HepG2 (cell line): ENCODE measurements around the gene GLI3. TPM values are rescaled to one million over a fixed set of nuclear protein-coding genes. Genes with fewer than 3 reads are reported as not detected.

Experiments used
- CREB1 ChIP-seq, 2 experiments: fragments of 450-650 bp in 1 of 2; IDR thresholded peaks; 2 replicates each; pipeline ENCODE4 v1.6.1; 2016 to 2017; ENCODE audit warnings: control low read depth in 1 of 2, mild to moderate bottlenecking in 1 of 2, missing compliant biosample characterization in 1 of 2, missing genetic modification characterization in 1 of 2
- CSRNP1 ChIP-seq: sonication (generic); formaldehyde crosslinking; IDR thresholded peaks from 2 replicates; pipeline ENCODE4 v1.8.1; 2023; ENCODE audit warnings: mild to moderate bottlenecking, missing genetic modification reagents
- ESRRA ChIP-seq: sonication (generic); formaldehyde crosslinking; IDR thresholded peaks from 2 replicates; pipeline ENCODE4 v1.5.1; 2020; ENCODE audit warnings: mild to moderate bottlenecking, low read depth, missing genetic modification reagents
- NBN ChIP-seq: fragments of 450-650 bp; conservative IDR thresholded peaks from 2 replicates; pipeline ENCODE4 v1.6.1; 2017
- PAX8 ChIP-seq: sonication (generic); formaldehyde crosslinking; IDR thresholded peaks from 2 replicates; pipeline ENCODE4 v1.8.0; 2022; ENCODE audit warnings: mild to moderate bottlenecking, missing genetic modification reagents, borderline replicate concordance
- RELA ChIP-seq: sonication (generic); formaldehyde crosslinking; IDR thresholded peaks from 2 replicates; pipeline ENCODE4 v1.4.0; 2020; ENCODE audit warnings: missing genetic modification reagents
- RERE ChIP-seq: IDR thresholded peaks from 2 replicates; pipeline ENCODE4 v1.6.1; 2016; ENCODE audit warnings: low read depth, missing genetic modification reagents, missing compliant biosample characterization
- ZFYVE20 ChIP-seq: sonication (generic); formaldehyde crosslinking; IDR thresholded peaks from 2 replicates; pipeline ENCODE4 v1.8.0; 2023; ENCODE audit warnings: low read depth, mild to moderate bottlenecking, moderate library complexity, missing genetic modification reagents, borderline replicate concordance
- ZNF260 ChIP-seq: sonication (generic); formaldehyde crosslinking; IDR thresholded peaks from 2 replicates; pipeline ENCODE4 v1.4.0; 2020; ENCODE audit warnings: missing genetic modification reagents, low read depth, mild to moderate bottlenecking, borderline replicate concordance
- ZNF333 ChIP-seq: sonication (generic); formaldehyde crosslinking; IDR thresholded peaks from 2 replicates; pipeline ENCODE4 v1.4.0; 2020; ENCODE audit warnings: mild to moderate bottlenecking, missing genetic modification reagents, borderline replicate concordance
- ZNF619 ChIP-seq: sonication (generic); formaldehyde crosslinking; IDR thresholded peaks from 2 replicates; pipeline ENCODE4 v1.4.0; 2020; ENCODE audit warnings: mild to moderate bottlenecking, missing genetic modification reagents
- ZSCAN25 ChIP-seq: sonication (generic); formaldehyde crosslinking; IDR thresholded peaks from 2 replicates; pipeline ENCODE4 v1.8.0; 2022; ENCODE audit warnings: mild to moderate bottlenecking, missing genetic modification reagents
- polyA plus RNA-seq, 8 experiments: library from polyadenylated mRNA; depleted of rRNA in 3 of 8; stranded (reverse) in 7 of 8; unstranded in 1 of 8; fragments of >200 nt; fragmentation: Illumina TruSeq in 4 of 8; extraction: Trizol in 4 of 8; gene quantifications; 2 replicates each; pipeline versions ENCODE4 v1.2.1 to v1.2.3, GENCODE V29; 2011 to 2016; ENCODE audit warnings: low read depth in 4 of 8, missing spikeins in 1 of 8, mixed read lengths in 1 of 8; ENCODE audit not compliant: insufficient read depth in 1 of 8
- total RNA-seq, 5 experiments: library from RNA; depleted of rRNA; stranded (reverse); fragments of >200 nt; fragmentation: Illumina TruSeq; extraction: Trizol; gene quantifications; 2 replicates each; pipeline ENCODE4 v1.2.3, GENCODE V29; 2016; ENCODE audit warnings: low read depth in 1 of 5
- TF ChIP-seq, protein P1 (sequence below): sonication (generic); formaldehyde crosslinking; IDR thresholded peaks from 2 replicates; pipeline ENCODE4 v1.5.0; 2020; ENCODE audit warnings: missing genetic modification reagents

Gene GLI3
- total and polyA plus RNA-seq, 2 of the 13 experiments (the other 11 are each of a cell fraction or from before 2014, with no cell fraction given): not detected

DNA sequence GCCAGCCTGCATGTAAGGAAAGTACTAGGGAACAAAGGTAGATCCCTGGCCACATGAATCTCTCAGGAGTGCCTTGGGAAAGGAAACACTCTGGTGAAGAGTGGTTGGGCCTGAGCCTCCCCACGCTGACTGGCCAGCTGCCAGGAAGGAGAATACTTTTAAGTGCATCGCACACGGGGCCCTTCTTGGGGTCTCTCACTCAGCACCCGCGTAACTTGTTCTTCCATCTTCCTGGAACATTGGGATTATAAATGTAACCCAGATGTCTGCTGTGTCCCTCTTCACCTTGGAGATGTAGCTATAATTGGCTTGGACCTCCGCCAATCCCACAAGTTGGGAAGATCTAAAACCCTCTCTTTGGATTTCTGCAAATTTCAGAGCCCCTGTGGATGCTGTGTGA, 4.4 kb upstream of the GLI3 start (continued):
- no peak for TF ChIP-seq RERE (CRISPR knock-in tag)
- no peak for TF ChIP-seq ZFYVE20 (CRISPR knock-in tag)
- no peak for TF ChIP-seq PAX8
- TF ChIP-seq ZNF260 (CRISPR knock-in tag): no peak
- no peak for TF ChIP-seq NBN
- no peak for TF ChIP-seq CREB1 (IDR thresholded peaks at IDR 0.05)
- no peak for TF ChIP-seq CREB1 (CRISPR knock-in tag; IDR thresholded peaks at IDR 0.05)
- TF ChIP-seq, protein P1, sequence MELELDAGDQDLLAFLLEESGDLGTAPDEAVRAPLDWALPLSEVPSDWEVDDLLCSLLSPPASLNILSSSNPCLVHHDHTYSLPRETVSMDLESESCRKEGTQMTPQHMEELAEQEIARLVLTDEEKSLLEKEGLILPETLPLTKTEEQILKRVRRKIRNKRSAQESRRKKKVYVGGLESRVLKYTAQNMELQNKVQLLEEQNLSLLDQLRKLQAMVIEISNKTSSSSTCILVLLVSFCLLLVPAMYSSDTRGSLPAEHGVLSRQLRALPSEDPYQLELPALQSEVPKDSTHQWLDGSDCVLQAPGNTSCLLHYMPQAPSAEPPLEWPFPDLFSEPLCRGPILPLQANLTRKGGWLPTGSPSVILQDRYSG (CRISPR knock-in tag): no peak
- no peak for TF ChIP-seq ZNF619
- TF ChIP-seq ZSCAN25: no peak
- no peak for TF ChIP-seq ESRRA (CRISPR knock-in tag)
- TF ChIP-seq ZNF333 (CRISPR knock-in tag): no peak
- no peak for TF ChIP-seq CSRNP1
- no peak for TF ChIP-seq RELA
